ENCODE measurements around the gene DDTL.
"Not testable (repeated sequence)": the region's sequence is repeated elsewhere in the genome, so short reads cannot be mapped to it uniquely, and the experiment has no call there.

Gene DDTL

DNA sequence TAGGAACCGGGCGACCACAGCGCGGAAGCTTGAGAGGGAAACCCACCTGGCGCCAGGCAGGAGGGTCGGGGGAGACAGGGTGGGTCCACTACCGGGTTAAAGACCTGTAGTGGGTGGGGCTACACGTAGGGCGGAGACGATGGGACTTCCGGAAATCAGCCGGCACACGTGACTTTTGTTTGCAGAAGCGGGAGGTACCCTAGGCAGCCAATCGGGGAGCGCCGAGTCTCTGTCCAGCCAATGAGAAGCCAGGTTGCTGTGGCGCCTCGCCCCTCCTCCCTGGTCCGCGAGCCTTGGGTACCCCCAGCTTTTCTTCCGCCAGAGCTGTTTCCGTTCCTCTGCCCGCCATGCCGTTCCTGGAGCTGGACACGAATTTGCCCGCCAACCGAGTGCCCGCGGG, at the start of gene DDTL:
DDTL (plus strand) TSS at position 321 of the 400 bp plus-strand sequence; CDS start at position 348, 27 bp downstream.
- DNase-seq = not testable (repeated sequence)

DNA sequence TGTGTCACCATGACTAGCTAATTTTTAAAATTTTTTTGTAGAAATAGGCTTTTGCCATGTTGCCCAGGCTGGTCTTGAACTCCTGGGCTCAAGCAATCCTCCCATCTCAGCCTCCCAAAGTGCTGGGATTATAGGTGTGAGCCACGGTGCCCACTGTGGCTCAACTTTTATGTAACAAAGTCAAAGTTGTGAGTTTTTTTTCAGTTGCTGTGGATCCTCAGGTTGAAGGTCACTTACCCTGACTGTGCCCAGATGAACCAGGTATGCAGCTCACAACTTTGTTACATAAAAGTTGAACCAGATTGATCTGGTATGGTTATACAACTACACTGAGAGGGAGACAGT, 46.4 kb upstream of the DDTL start:
- not testable (repeated sequence) for DNase-seq

DNA sequence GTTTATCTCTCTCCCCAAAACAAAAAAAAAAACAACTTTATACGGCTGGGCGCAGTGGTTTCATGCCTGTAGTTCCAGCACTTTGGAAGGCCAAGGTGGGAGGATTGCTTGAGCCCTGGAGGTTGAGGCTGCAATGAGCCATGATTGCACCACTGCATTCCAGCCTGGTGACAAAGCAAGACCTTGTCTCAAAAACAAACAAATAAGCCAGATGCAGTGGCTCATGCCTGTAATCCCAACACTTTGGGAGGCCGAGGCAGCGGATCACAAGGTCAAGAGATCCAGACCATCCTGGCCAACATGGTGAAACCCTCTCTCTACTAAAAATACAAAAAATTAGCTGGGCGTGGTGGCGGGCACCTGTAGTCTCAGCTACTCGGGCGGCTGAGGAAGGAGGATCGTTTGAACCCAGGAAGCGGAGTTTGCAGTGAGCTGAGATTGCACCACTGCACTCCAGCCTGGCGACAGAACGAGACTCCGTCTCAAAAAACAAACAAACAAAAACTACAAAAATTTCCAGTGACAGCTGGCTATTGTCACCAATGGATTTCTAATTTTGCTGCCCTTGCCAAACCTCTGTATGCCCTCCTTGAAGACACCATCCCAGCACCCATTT, 45.0 kb upstream of the DDTL start:
- not testable (repeated sequence) for DNase-seq

DNA sequence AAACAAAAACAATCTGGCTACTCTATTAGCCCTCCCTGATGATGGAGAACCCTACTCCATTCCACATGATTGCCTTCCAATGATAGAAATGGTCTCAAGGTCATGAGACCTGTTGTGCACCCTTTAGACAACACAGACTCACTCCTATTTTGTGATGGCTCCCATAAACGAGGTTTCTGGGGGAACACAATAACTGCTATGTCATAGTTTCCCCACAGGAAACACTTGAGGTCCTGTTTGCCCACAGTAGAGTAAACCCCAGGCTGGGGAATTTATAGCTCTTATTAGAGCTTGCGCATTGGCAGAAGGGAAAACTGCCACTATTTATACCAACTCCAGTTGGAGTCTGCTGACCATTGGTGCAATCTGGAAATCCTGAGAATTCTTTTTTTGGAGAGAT, 43.8 kb upstream of the DDTL start:
- DNase-seq = no peak

DNA sequence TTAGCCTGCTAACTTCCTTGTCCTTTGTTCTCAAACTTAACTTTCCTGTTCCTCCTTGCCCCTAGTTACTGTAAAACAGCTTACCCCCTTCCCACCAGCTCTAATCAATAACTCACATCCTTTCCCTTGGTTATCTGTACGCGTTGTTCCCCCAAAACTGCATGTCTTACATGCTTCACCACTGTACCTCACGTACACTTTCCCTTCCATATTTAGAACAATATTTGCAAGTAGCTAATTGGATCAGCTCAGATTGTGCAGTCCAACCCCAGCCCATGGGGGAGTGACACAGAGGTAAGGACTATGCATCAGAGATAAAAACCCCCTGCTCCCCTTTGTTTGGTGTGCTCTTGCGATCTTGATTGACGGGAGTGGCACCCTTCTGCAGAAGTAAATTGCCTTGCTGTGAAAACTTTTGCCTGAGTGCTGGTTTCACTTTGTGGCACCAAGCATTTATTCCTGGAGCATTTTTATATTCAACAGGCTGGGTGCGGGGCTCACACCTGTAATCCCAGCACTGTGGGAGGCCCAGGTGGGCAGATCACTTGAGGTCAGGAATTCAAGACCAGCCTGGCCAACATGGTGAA, 41.6 kb upstream of the DDTL start:
- no peak for DNase-seq

DNA sequence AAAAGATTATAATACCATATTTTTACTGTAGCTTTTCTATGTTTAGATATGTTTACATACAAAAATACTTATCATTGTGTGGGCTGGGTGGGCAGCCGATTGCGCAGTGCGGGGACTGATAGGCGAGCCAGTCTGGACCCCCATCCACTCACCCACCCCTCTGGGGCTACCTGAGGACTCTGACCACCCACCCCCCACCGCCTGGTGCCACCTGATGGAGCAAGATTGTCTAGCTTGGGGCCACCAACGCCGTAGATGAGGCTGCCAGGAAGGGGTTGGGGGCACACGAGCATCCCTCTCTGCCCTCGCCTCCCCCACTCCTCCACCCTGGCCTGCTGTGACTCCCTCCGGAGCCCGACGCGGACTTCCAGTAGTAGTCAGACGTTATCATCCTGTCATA, 40.1 kb upstream of the DDTL start:
- DNase-seq = no peak

DNA sequence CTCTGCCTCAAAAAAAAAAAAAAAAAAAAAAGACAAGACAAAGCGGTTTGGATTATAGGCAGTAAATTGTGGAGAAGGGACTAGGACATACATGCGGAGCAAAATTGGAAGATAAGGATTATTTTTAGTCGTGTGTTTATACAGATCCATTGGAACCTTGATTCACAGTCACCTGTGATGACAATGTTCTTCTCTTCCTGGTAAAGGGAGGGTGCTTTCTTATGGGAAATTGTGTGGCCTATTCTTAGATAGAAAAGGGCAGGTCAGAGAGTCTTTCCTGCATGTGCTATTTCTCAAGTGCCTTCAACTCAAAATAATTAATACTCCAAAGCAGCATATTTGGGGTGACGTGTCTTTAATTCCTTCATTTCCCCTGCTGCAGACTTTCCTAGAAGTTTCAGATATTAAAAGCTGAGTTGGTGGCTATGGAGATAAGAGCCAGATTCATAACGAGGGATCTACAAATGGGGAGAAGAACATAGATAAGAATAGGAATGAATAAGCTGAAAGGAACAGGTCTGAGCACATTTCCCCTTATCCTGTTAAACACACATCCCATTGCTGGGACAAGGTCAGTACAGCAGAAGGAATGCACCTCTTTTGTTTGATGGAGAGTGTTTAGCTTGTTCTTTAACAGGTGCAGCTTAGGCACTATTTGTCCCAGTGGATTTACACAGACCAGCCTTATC, 28.2 kb upstream of the DDTL start:
- no peak for DNase-seq

DNA sequence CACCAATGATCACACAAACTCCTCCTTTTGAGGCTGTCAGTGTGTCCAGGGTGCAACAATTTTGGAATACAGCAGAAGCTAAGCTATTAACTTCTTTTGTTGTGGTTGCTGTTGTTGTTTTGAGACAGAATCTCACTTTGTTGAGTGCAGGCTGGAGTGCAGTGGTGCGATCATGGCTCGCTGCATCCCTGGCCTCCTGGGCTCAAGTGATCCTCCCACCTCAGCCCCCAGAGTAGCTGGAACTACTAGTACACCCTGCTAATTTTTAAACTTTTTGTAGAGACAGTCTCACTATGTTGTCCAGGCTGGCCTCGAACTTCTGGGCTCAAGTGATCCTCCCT, 27.7 kb upstream of the DDTL start:
- DNase-seq = no peak

DNA sequence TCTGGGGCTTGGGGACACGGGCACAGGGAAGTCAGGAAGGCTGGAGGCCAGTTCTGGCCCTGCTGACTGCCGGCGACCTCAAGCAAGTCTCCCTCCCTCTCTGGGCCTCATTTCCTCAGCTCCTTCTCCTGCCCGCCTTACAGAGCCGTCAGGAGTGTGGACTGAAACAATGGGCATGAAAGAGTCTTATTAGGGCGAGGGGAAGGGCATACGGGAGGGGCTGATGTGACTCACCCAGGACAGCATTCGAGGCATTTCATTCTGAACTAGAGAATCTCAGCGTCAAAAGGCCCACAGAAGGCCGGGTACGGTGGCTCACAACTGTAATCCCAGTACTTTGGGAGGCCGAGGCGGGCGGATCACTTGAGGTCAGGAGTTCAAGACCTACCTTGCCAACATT, 26.5 kb upstream of the DDTL start:
- not testable (repeated sequence) for DNase-seq

DNA sequence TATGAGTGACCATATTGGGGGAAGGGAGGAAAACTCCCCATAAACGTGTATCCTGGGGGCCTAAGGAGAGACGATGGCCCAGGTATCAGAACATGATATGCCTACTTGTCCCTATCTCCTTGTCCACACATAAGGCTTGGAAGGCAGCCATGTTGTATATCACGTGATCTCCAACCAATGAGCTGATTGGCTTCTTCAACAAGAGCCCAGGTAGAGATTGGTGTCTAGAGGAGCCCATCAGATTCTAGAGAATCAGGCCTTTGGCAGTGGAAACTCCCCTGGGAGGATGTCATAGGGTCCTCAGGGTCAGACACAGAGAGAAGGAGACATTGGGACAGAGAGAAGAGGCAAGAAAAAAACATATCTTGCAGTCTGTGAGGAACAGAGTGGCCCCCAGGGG, 19.3 kb upstream of the DDTL start:
- DNase-seq = not testable (repeated sequence)

DNA sequence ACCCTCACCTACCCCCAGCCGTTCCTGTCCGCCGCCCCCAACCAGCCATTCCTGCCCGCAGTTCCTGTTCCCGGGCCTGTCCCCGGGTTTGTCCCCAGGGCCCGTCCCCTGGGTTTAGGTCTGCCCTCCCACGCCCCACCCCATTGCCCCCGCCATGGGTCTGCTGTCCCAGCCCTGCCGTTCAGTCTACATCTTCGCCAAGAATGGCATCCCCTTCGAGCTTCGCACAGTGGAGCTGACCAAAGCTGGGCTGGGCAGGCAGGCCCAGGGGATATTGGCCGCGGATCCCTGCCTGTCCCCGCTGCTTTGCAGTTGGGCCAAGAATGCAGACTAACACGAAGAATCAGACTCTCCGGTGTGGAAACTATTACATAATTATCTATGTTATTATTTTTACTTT, 16.9 kb upstream of the DDTL start:
- DNase-seq = not testable (repeated sequence)

DNA sequence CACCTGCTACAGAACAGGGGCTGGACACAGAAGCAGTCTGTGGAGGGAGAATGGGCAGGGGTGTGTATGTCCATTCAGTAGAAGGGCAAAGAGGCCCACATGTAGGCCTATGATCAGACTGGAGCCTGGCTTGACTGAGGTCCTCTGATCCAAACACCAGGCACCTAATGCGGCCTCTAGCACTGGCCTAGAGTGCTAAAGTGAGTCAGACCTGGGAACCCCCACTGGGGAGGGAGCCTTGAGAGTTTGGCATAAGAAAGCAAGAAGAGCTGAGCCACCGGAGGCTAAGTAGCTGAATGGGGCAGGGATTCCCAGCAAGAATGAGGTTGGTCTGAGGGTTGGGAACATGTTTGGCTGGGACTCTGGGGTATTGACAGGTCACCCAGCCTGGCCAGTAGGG, 15.3 kb upstream of the DDTL start:
- not testable (repeated sequence) for DNase-seq

DNA sequence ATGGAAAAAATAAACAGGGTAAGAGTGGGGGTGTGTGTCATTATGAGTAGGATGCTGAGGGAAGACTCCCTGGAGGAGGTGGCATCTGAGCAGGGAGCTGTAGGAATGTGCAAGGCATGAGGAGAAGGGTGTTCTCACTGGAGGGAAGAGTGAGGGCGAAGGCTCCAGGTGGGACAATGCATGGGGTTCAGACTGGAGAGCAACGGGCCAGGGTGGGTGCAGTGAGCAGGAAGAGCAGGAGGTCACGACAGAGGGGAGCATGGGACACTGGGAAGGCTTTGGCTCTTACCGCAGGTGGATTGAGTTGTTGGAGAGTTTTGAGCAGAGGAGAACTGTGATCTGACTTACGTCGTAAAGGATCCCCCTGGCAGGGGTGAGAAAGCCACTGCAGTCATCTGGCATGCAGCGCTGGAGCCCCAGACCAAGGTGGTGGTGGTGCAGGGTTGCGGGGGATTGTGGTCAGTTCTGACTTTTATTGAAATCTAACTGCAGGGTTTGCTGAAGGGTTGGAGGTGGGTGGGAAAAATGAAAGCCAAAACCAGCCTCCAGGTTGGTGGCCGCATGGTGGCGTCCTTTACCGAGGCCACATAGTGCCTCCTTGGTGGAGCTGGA, 13.8 kb upstream of the DDTL start:
- not testable (repeated sequence) for DNase-seq

DNA sequence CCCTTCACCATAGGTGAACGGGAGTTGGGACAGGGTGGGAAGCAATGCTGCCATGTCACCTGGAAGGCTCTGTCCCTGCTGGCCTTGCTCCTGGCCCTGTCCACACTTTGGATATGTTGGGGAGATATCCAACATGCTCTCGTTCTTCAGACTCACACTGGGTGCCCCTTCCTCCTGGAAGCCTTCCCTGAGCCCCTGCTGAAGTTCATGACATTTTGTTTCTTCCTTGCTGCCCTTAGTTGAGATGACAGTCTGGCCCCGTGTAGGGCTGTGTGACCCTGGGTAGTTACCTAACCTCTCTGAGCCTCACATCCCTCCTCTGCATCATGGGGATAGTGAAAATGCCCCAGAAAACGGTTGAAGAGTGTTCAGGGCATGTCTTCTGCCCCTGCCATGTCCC, 13.2 kb upstream of the DDTL start:
- DNase-seq = not testable (repeated sequence)

DNA sequence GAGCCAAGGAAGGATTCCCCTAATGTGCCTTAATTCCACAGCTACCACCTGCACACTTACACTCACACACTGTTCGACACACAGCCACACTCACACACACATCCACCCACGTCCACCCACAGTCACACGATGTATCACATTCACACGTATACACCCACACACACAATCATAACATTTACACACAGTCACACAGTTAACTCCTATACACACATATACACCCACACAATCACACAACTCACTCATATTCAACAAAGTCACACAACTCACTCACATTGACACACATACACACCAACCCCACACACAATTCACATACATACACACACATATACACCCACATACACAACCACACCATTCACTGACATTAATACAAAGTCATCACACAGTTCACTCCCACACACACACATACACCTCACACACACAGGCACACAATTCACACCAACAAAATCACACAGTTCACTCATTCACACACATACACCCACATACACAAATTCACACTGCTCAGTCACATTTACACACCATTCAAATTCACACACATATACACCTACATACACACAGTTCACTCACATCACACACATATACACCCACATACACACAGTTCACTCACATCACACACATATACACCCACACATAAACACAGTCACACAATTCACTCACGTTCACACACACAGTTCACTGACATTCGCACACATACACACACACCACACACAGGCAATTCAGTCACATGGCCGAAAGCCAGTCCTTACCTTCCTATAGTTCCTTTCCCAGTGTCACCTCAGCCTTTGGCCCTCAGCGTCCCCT, 12.3 kb upstream of the DDTL start:
- not testable (repeated sequence) for DNase-seq

DNA sequence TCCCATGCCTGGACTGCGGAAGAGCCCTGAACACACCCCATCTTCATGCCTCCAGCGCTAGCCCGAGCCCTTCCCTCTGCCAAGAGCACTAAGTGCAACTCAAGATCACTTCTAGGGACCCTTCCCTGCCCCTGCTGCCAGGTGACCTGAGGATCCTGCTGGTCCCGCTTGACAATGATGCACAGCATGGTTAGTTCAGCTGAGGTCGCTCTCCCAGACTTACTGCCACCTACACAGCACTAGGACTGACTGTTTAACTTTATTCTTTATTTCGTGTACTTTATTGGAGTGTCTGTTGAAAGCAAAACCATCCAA, 11.7 kb upstream of the DDTL start:
- not testable (repeated sequence) for DNase-seq

DNA sequence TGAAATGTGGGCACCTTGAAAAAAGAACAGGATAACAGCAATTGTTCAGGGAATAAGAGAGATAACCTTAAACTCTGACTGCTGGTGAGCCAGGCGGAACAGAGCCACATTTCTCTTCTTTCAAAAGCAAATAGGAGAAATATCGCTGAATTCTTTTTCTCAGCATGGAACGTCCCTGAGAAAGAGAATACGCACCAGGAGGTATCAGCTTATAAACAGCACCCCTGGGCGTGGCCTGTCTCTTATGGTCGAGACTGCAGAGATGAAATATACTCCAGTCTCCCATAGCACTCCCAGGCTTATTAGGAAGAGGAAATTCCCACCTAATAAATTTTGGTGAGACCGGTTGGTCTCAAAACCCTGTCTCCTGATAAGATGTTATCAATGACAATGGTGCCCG, 10.8 kb upstream of the DDTL start:
- not testable (repeated sequence) for DNase-seq

DNA sequence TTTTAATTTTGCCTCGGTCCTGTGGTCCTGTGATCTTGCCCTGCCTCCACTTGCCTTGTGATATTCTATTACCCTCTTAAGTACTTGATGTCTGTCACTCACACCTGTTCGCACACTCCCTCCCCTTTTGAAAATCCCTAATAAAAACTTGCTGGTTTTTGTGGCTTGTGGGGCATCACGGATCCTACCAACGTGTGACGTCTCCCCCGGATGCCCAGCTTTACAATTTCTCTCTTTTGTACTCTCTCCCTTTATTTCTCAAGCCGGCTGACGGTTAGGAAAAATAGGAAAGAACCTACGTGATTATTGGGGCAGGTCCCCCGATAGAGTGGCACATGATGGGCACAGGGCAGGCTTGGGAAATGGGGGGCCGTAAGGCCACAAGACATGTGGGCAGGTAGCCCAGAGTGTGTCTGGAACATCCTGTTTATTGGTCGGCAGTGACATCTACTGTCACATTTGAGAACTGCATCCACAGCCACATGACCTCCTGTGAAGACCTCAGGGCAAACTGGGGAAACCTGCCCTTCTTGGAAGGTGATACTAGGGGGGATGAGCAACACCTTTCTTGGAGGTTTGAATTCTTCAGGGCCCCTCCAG, 10.3 kb upstream of the DDTL start:
- DNase-seq = peak; percentile 76 to 85

DNA sequence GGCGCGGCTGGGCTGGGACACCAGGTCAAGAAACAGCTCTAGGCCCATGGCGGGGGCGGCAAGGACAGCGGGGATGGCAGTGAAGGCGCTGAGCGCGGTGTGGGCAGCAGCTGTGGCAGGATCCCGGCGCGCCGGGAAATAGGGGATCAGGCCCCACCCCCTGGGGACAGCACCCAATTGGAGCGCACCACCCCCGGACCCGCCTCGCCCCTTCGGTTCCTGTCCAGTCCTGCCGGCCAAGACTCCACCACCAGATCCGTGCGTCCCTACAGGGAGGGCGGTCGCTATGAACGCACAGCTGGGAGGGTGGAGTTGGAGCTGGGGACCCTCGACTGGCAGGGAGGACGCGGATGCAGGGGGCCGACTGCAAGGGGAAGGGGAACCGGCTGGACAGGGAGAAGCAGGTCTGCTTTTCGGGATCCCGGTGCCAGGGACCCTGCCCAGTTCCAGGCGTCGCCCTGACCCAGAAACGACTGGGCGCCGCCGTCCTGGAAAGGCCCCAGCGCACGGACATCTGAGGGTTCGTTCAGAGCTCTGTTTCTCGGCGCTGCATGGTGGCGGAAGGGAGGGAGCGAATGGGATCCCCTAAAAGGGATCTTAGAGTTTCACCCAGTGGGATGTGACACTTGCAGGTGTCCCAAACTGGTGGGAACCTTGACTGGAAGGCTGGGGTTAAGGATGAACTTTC, 5.5 kb upstream of the DDTL start, which contains the start of gene GSTT2B:
GSTT2B (minus strand) TSS at position 112 of the 688 bp plus-strand sequence; CDS start at position 48, 64 bp downstream.
- DNase-seq = not testable (repeated sequence)

DNA sequence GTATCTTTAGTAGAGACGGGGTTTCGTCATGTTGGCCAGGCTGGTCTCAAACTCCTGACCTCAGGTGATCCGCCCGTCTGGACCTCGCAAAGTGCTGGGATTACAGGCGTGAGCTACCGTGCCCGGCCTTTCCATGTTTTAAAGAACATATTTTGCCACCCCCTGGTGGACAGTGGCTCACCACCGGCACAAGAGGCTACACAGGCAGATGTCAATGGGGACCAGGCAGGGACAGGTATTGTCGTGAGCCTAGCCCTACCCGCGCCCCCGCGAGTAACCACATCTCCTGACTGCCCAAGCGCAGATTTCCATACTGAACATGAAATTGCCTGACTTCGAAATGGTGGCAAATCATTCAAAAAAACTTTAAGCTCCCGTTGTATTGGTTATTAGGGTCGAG, 594 bp upstream of the DDTL start:
- not testable (repeated sequence) for DNase-seq

DNA sequence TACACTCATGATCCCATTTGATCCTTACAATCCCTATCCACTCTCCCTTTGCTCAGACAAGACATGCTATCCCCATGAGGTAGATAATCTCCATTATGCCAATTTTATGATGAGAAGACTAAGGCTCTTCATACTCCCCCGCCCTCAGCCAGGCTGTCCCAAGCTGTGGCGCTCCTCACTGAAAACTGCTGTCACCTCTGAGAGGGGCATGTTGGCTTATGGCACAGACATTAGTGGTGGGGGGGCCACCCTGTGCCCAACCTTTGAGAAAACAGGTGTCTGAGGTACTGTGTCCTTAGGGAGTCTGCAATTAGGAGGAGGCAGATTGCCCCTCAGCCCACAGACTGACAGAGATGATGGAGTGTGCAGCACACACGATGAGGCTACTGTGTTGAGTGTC, 2.4 kb downstream of the DDTL start:
- DNase-seq = no peak

DNA sequence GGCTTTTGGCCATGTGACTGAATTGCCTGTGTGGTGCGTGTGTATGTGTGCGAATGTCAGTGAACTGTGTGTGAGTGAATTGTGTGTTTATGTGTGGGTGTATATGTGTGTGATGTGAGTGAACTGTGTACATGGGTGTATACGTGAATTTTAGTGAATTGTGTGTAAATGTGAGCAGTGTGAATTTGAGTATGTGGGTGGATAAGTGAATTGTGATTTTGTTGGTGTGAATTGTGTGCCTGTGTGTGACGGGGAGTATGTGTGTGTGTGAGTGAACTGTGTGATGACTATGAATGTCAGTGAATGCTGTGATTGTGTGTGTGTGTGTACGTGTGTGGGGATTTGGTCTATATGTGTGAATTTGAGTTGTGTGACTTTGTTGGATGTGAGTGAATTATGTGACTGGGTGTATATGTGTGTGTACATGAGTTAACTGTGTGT, 3.5 kb downstream of the DDTL start:
- no peak for DNase-seq
